Left cardiac atrium (tissue), 4 donors: ENCODE measurements around the gene CACNA2D3. TPM values are rescaled to one million over a fixed set of nuclear protein-coding genes. Genes with fewer than 3 reads are reported as not detected.

Experiments used
- ATAC-seq, 2 donors: fragments of 200-7000 bp; cut with Tn5 transposase; one replicate each; pipeline ENCODE4 v1.9.1; 2020; ENCODE audit warnings: mild to moderate bottlenecking in 2 of 2, moderate library complexity in 2 of 2
- DNase-seq: peaks from one replicate; pipeline ENCODE4 v3.0.0-alpha.2; 2020
- intact Hi-C, 2 donors: fragments of 100-400 bp; cut with DNase I; formaldehyde crosslinking; loops; one replicate each; pipeline versions ENCODE4 v1.14.1 to v1.15.1; 2022 to 2023
- total RNA-seq, 2 donors: library from RNA; stranded (reverse); fragmentation: NEBNext Ultra II Directional; extraction: Animal tissue kit (Norgen Biotek cat#: 25700); gene quantifications; one replicate each; pipeline ENCODE4 v1.2.1, GENCODE V29; 2021
- donor health status: DM: no; HTN: yes; CAD: no.
- donor health status: DM: no; HTN: yes; CAD: no; lungs with severe emphysema.
- donor health status: DM: yes; HTN: yes; CAD: no.
- donor health status: Dilated cardiomyopathy.

Gene CACNA2D3
- total RNA-seq, 2 donors from 2014 or later = 17.3 to 24.2 TPM

DNA sequence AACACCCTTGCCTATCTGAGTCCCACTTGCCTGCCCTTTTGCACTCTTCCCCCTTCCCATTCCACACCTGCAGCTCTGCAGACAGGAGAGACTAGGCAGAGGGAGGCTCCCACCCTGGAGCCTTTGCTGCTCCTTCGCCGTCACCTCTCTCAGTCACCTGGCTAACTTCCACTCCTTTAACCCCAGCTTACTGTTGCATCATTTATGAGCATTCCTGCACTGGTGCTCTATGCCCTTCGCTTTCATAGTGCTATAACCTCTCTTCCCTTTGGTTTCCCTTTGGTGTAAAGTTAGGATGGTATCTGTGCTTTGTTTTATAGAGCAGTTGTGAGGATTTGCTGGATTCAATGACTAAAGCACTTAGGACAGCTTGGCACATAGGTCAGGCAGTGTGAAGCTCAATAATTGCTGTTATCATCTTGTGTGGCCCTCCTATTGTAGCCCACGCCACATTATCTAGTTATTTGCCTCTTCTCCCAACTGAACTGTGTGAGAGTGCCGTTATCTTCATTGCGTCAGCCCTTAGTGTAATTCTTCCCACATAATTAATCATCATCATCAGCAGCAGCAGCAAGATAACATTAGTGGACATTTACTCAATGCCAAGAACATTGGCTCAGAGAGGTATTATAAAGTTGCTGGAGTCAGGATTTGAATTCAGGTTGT lies 253.9 kb downstream of the CACNA2D3 start:
- DNase-seq (no peak), ATAC-seq (peak; percentile 42 to 91)
- intact Hi-C loops = loop anchor here (5.0 to 10.0 kb wide), 2 partner anchors 229 to 231 kb away; no protein-coding TSS in a partner anchor

DNA sequence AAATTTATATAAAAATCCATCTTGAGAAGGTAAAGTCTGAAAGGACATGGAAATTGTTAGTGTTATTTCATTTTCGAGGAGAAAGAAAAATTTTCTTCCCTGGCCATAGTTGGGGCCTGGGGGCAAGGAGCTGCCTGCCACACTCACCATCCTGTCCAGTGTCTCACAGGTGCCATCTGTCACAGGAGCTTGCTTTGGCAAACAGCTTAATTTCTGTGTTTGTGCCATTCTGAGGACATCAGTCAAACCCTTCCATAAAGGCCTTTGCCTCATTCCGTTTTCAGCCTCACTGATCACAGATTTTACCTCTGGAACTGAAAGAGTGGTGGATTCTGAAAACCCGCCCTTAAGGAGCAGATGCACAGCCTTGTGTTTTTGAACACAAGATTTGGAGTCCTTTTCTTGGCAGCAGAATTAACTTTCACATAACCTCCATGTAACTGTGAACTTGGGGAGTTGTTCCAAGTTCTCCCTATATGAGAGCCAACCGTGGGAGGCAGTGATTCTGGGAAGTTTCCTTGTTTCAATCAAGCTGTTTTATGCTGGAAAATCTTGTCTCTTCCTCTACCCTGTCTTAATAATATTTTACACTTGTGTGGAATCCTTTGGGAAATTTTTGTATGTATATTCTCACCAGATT lies 254.7 kb downstream of the CACNA2D3 start:
- DNase-seq = no peak
- peak; percentile 45 to 58 for ATAC-seq
- intact Hi-C loops = loop anchor here (5.0 to 10.0 kb wide), 2 partner anchors 230 to 232 kb away; no protein-coding TSS in a partner anchor

DNA sequence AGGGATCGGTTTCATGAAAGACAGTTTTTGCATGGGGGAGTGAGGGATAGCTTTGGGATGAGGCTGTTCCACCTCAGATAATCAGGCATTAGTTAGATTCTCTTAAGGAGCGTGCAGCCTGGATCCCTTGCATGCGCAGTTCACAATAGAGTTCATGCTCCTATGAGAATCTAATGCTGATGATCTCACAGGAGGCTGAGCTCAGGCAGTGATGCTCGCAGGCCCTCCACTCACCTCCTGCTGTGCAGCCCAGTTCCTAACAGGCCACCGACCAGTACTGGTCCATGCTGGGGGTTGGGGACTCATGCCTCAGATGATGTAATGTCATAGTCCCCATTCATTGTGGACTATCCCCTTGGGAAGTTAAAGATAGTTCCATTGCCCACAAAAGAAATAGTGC lies 255.8 kb downstream of the CACNA2D3 start:
- DNase-seq (no peak), ATAC-seq (no peak)
- intact Hi-C loops = loop anchor here (5.0 to 10.0 kb wide), 2 partner anchors 231 to 233 kb away; no protein-coding TSS in a partner anchor

DNA sequence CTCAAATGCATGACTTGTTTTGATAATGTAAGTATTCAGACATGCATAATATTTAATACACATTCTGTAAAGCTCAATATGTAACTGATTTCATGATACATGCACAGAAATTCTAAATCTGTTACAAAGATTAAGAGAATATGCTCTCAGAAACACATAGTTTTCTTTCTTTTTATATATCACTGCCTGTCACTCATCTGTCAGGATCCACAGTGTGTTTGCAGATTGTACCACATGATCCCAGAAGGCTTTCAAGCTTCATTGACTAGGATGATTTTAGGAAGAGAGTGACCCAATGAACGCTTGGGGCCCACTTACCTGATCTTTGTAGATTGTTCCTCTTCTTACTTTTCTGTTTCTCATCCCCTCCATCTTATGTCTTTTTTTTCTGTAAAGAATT lies 261.9 kb downstream of the CACNA2D3 start:
- intact Hi-C loops = no loop called here
- ATAC-seq = no peak
- DNase-seq = no peak

DNA sequence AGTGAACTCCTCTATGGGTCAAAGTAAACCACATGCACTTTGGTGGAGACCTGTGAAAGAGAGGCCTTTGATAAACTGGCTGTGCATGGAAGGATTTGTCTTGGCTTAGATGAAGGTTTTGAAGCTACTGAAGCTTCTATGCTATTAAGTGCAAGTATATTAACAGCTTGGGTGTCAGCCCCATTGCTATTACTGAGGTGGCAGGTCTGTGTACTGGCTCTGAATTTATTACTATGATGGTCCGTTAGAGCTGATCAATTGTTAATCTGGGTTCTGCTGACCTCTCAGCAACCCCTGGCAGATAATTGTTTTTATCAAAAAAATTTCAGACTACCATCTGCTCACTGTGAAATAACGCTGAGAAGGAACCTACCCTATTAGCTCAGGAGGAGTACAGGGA lies 268.2 kb downstream of the CACNA2D3 start:
- ATAC-seq = no peak
- no peak for DNase-seq
- intact Hi-C loops = no loop called here

DNA sequence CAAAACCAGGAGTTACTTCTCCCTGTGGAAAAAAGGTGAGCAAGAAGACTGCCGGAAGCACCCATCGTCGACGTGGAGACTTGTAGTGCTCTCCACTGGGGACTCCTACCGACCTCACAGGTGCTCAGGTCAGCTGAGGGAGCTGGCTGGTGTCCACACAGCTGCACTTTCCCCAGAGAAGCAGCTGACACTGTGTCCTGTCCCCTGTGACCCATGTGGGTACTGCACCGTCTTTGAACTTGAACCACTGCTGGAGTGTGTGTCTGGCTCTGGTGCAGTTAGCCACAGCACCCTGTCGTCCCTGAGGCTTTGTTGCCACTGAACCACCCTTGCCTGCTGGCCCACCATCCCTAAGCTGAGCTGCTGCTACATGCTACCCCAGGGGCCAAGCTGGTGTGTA lies 270.8 kb downstream of the CACNA2D3 start:
- intact Hi-C loops = no loop called here
- no peak for DNase-seq
- no peak for ATAC-seq

DNA sequence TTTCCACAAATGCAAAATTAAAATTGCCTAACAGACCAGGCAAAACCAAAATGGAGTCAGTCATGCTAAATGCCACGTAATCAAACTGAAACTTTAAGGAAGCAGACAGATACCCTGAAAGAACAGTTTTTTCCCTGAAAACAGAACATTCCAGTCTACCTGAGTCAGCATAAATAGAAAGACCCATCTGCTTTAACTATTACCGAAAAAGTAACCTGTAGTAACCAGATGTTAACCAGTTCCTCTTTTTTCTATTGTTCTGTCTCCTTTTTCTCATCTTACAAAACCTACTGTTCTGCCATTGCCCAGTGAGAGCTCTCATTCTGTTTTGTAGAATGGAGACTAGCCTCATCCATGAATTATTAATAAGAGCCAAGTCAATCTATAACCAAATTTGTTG lies 286.0 kb downstream of the CACNA2D3 start:
- no peak for DNase-seq
- ATAC-seq = no peak
- intact Hi-C loops = no loop called here

DNA sequence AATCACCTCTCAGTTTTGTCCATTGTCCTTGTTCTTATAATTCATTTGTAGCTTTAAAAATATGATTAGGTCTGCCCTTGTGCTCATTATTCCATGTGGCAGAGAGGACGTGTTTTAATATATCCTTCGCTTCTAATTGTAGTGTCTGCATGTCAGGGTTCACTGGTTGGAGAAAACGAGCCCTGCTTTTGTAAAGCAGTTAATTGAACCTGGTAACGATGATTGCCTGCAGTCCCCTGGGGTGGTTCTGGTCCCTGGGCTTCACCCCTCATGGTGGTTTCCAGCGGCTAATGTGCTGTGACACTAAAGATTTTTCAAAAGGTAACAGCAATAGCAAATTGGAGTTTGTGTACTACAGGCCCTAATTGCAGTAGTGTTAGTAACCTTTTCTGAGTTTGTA lies 299.6 kb downstream of the CACNA2D3 start:
- no peak for DNase-seq
- no peak for ATAC-seq
- intact Hi-C loops = no loop called here

DNA sequence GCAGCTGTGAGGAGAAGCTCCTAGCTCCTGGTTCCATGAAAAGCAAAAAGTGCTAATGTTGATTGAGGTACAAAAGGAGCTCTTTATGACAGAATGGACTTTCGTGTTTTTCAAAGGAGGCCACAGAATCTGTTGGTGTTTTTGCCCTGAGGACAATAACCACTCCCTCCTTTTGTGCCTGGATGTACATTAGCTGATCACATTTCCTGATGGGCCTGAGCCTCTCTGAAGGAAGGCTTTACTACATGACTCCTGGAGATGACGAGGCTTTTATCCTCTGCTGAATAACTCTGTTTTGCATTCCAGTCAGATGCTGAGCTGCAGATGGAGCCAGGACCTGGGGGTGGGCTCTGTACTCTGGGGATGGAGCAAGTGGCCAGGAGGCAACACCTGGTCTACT lies 301.9 kb downstream of the CACNA2D3 start:
- ATAC-seq (no peak), DNase-seq (no peak)
- intact Hi-C loops = no loop called here

DNA sequence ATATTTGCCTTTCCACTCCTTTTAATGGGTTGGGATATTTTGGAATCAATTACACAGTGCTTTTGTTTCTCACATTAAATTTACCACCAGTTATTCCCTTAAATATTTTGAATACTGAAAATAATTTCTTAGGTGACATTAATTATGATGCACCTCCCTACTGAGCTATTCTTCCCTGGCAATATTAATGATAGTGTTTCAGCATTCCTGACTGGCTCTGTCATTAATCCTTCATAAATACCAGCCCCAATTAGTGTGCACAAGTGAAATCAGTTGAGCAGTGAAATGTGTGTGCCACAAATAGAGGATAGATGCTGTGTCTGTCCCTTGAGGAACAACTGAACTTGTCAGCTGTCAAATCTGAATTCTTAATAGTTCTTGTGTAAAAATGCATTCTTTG lies 304.0 kb downstream of the CACNA2D3 start:
- intact Hi-C loops = no loop called here
- no peak for ATAC-seq

DNA sequence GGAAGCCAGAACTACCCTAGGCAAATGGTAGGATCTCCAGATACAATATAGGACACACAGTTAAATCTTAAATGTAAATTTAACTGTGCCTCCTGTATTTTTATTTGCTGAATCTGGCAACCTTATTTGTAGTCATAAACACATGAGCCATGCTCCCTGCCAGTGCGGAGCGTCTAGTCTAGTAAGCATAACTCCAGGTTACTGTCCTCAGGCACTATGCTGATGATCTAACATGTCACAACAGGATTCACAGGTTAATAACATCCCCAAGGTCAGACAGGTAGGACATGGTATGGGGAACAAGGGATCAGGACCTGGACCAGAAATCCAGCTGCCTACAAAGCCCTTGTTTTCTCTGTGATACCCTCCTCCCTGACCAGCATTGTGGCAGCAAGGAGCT lies 305.1 kb downstream of the CACNA2D3 start:
- DNase-seq (no peak), ATAC-seq (no peak)
- intact Hi-C loops = no loop called here

More for the DNA sequence above, 304.0 kb downstream of the CACNA2D3 start:
- no peak for DNase-seq

DNA sequence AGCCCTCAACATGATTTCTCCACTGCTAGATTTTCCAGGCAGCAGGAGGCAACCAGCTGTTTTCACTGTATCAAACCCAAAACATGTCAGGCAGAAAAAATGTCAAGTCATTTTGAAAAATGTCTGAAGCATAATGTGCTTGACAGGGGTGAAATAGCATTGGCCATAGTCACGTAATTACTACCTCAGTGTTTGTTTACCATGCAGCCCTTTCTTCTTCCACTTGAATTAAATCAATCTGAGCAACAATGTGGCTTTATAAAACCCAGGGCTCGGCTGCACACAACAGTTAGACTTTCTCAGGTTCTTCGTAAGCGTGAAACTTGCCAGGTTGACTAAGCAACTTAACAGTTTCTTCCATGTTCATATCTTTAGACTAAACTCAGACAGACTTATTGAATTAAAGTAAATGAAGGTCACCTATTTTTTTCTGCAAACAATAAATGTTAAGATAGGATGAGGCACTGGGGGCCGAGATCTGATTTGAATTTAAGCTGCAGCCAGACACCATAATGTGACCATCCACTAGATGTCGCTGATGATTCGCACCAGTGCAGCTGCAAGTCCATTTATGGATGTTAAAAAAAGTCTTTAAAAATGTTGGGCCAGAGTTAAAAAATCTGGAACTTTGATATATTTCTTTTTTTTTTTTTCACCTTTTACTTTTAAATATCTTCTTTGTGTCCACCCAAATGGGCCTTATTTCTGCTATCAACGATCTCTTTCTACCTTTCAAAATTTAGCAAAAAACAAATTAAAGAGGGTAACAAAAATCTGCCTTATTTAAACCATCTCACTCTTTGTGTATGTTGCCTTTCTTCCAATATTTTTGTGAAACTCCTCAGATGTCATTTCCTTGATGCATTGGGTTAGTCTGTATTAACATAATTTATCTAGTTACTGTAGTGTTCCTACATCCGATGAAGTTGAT lies 305.9 kb downstream of the CACNA2D3 start:
- intact Hi-C loops = no loop called here
- ATAC-seq (peak in 1 of 2 donors; percentile 73), DNase-seq (no peak)

DNA sequence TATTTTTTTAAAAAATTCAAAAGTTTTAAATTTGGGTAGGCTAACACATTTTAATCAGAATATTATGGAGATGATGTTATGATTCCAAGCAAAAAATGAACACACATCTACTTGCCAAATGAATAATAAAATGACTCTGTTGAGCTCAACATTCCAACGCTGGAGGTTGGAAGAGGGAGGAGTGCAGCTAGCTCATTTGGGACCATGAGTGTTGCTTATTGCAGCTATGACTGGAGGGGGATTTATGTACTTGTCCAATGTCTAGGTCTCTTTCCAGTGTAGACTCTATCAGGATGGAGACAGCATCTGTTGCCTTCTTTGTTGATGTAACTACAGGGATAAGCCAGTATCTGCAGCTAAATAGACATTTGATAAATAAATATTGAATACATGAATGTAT lies 310.6 kb downstream of the CACNA2D3 start:
- ATAC-seq = no peak
- no peak for DNase-seq
- intact Hi-C loops = no loop called here

DNA sequence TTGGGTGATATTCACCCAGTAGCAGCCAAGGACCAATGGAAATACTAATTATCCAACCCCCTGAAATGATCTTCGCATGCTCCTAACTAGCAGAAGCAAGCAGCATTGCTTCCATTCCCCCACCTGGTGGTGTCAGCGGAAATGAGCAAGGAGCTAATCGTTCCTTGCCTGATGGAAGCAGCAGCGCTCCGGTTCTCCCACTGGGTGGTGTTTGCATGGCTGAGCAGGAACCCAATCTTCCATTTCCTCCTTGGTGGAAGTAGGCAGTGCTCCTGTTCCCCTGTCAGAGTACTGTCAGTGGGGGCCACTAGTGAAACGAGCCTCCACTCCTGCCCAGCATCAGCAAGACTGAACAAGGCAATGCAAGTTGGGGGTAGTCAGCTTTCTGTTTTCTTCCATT lies 311.5 kb downstream of the CACNA2D3 start:
- DNase-seq = no peak
- intact Hi-C loops = no loop called here
- ATAC-seq = no peak

DNA sequence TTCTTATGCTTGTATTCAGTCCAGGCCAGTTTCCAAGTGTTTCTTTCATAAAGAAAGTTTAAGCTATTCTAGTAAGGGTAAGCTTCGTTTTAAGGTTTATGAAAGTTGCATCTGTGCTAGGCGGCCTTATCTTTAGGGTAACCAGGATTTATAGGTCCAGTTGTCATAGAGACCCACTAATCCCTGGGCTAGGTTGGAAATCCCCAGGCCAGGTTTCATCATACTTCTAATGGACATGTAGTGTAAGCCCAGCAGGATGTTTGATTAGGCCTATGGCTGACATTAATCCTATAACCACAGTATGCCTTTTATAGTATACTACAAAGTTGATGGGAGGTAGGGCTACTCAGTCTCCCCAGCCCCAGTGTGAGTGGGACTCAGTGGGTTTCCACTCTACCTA lies 312.4 kb downstream of the CACNA2D3 start:
- intact Hi-C loops = no loop called here
- ATAC-seq (no peak), DNase-seq (no peak)

DNA sequence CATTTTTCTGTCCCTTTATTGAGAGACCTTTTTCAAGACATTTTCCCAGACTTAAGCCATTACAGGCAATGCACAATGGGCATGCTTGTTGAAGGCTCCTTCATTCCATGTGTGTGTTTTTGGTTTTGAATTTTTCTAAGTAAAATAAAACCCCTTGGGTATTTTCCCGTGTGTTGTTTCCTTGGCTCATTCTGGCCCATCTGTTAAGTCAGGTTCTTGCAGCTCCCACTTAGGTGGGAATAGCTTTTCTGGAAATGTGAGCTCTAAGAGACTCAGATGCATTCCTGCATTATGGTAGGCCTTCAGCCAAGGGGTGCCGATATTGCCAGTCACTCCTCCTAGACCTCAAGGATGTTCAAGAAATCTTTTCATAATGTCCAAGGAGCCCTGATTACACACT lies 314.9 kb downstream of the CACNA2D3 start:
- intact Hi-C loops = no loop called here

DNA sequence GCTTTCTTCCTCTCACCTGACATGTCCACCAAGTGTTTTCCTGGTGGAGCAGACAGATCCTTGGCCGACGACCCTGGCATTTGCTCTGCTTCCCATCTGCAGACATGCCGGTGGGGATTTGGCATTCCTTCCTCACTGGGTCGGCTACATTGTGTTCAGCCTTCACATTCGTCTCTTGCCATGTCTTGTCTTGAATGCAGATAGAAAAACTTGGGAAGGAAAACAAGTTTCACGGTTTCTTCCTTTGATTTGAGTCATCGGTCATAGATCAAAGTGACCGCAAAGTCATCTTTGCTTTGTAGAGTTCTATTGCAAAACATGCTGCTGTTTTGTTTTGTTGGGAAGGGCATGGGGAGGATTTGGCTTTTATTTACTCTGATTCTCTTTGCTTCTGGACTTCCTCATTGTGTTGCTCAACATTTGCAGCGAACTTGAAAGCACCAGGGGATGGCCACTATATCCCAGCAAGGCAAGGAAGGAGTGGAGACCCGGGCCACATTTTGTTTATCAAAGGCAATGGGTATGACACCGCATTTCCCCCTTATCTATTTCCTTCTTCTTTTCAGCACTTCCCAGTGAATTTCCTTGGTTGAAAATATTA lies 321.3 kb downstream of the CACNA2D3 start:
- no peak for DNase-seq
- intact Hi-C loops = no loop called here
- ATAC-seq = no peak

More for the DNA sequence above, 314.9 kb downstream of the CACNA2D3 start:
- no peak for DNase-seq
- no peak for ATAC-seq

DNA sequence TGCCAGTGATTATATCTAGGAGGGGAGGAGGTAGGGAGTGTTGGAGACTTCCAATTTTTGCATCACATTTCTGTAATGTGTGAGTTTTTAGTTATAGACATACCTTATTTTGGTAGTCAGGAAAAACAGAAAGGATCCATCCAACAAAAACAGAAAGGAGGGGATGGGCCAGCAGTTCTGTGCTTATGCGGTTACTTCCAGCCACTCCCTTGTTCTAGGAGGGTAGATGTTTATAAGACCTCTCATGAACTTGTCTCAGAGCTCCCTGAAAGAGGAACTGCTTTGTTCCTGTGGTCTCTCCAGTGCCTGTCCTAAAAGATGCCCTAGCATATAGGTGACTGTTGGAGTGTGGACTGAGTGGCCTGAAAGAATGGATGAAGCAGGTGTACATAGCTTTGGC lies 323.3 kb downstream of the CACNA2D3 start:
- ATAC-seq (peak in 1 of 2 donors; percentile 23), DNase-seq (no peak)
- intact Hi-C loops = no loop called here

DNA sequence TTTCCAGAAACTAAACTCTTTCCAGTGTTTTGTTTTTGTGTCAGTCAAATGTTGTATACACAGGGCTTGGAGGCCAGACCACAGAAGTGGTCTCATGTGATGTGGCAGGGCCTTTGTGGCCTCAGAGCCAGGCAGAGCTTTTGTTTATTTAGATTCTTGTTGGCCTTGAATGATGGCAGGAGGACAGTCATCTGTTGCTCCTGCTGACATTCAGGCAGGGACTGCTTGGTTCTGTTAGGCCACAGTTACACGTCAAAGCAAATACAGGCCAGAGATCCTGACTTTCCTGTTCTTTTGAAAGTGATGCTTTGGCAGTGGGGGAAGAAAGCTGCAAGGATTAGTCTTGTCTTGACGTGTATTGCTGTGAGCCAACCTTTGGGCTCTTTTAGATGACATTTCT lies 325.1 kb downstream of the CACNA2D3 start:
- ATAC-seq (no peak), DNase-seq (no peak)
- intact Hi-C loops = no loop called here

DNA sequence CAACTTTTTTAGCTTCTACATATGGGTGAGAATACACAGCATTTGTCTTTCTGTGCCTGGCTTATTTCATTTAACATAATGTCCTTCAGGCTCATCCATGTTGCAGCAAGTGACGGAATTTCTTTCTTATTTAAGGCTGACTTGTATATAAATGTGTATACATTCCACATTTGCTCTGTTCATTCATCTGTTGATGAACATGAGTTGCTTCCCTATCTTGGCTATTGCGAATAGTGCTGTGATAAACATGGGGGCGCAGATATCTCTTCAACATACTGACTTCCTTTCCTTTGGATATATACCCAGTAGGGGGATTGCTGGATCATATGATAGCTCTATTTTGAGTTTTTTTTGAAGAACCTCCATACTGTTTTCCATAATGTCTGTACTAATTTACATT lies 332.5 kb downstream of the CACNA2D3 start:
- intact Hi-C loops = no loop called here
- DNase-seq (no peak), ATAC-seq (no peak)
